SH-SY5Y (cell line): ENCODE data around the gene SLC30A5.

Experiments
- GATA2 ChIP-seq: IDR thresholded peaks from 2 replicates; pipeline ENCODE4 v1.6.1; 2011; ENCODE audit warnings: mild to moderate bottlenecking, low read depth, low read length
- GATA3 ChIP-seq: IDR thresholded peaks from 2 replicates; pipeline ENCODE4 v1.6.1; 2011; ENCODE audit warnings: low read depth, mild to moderate bottlenecking, low read length, moderate library complexity

DNA sequence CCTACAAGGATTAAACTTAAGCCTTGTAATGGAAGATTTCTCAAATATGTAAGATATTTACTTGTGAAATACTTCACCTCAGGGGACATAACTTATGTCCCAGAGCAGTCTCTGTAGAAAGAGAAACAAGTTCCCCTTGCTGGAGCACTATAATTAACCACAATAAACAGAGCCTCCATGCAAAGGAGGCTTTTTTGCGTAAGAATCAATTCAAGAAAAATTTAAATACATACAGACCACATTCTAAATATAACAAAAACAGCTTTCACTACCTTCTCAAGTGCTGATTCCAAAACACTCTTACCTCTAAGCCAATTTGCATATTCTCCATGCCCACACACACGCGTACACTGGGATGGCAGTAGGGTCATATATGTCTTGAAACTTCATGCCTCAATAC lies 42.5 kb downstream of the SLC30A5 start:
- TF ChIP-seq GATA2 (no peak), GATA3 (no peak)
